ENCODE measurements around the gene TMEM44. TPM values are rescaled to one million over a fixed set of nuclear protein-coding genes. Genes with fewer than 3 reads are reported as not detected.

The TMEM44 gene
- total and polyA plus RNA-seq, 2 of the 4 experiments (the other 2 are of a cell fraction): 9.7 to 24.2 TPM

DNA sequence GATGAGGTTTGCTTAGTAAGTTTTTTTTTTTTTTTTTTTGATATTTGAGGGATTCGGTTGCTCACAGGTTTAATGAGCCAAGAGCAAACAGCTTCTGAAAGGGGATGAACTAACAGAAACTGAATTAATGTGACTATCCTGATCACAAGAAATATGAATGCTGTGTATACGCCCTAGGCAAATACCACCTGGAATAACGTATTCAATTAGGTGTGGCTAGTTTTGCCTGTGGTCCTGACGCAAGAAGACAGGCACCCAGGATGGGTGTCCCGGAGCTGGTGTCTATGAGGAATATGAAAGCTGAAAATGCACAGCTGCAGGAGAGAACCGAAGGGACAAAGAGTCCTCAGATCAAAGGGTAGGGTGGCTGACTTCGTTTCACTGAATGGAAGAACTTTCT lies 24.2 kb upstream of the TMEM44 start (continued):
- TF ChIP-seq RFX5 (IDR thresholded peaks at IDR 0.05; ENCODE audit: low read depth, low read length) (no peak), CHD1 (IDR thresholded peaks at IDR 0.05; ENCODE audit: low read depth, low read length) (no peak), POLR2A (IDR thresholded peaks at IDR 0.05; ENCODE audit: low read depth, low read length) (no peak), CEBPB (IDR thresholded peaks at IDR 0.05; ENCODE audit: low read depth, low read length) (no peak)

DNA sequence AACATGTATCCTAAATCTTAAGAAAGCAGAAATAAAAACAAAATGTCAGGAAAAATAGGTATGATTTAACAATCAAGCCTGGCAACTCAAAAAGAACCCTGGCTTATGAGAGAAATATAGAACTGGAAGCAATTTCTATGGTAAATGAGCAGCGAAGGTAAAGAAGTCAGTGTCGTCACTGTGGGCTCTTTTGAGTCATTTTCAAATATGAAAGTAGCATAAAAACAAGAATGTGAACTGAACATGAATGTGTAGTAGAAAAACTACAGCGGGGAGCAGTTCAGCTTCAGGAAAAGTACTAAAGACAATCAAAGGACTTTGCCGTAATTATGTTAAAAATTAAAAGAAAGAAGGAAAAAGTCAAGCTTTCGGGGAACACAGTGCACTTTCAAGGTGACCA lies 21.2 kb upstream of the TMEM44 start:
- H3K4me3 ChIP-seq (ENCODE audit: insufficient read depth, low read depth, low read length): no peak overlapping the region

More for the DNA sequence above, 21.2 kb upstream of the TMEM44 start:
- peaks cover 0 to 6% of the 10 kb centered on the region in 2 experiments; a peak in 2 of 4 replicates for H3K79me1 ChIP-seq (ENCODE audit: low read depth in 1 of 2, low read length in 2 of 2)
- CTCF ChIA-PET: no interaction called here
- H3K4me1 ChIP-seq (ENCODE audit: control insufficient read depth, insufficient read depth, low read length): no peaks in the 10 kb centered on the region
- POLR2A ChIA-PET (ENCODE audit: unreplicated experiment): no interaction called here
- no peak overlapping the region for H3K4me2 ChIP-seq (ENCODE audit: low read depth, low read length)
- peaks cover 35% of the 10 kb centered on the region for H3K36me3 ChIP-seq (ENCODE audit: control insufficient read depth, insufficient read depth, low read length)
- no peaks in the 10 kb centered on the region for H3K27me3 ChIP-seq (ENCODE audit: control insufficient read depth, insufficient read depth, low read length)
- no peak overlapping the region for H3K9ac ChIP-seq (ENCODE audit: low read depth, low read length)
- H3K9me3 ChIP-seq (ENCODE audit: control insufficient read depth, insufficient read depth, low read length): no peaks in the 10 kb centered on the region
- no peak overlapping the region for H4K8ac ChIP-seq (ENCODE audit: low read depth in 2 of 2, low read length in 2 of 2)
- no peak overlapping the region for H3K27ac ChIP-seq (ENCODE audit: insufficient read depth, low read length)
- no peak overlapping the region for H3K56ac ChIP-seq (ENCODE audit: extremely low read depth, insufficient read depth, low read length)
- no peak overlapping the region for H2AK9ac ChIP-seq (replicated peaks; ENCODE audit: low read depth, low read length, poor library complexity)
- H2BK5ac ChIP-seq (ENCODE audit: low read depth, low read length, poor library complexity, severe bottlenecking): no peak overlapping the region
- H2AFZ ChIP-seq (replicated peaks; ENCODE audit: low read length, poor library complexity): no peak overlapping the region
- H2BK20ac ChIP-seq (ENCODE audit: low read depth, low read length): no peak overlapping the region
- H4K91ac ChIP-seq (ENCODE audit: insufficient read depth, low read depth, low read length): no peak overlapping the region
- no peak overlapping the region for H3K14ac ChIP-seq (replicated peaks; ENCODE audit: low read depth, low read length)
- H4K20me1 ChIP-seq (ENCODE audit: insufficient read depth, low read length): no peaks in the 10 kb centered on the region
- no peak overlapping the region for H3K4ac ChIP-seq (ENCODE audit: low read depth, low read length)
- no peak overlapping the region for H2BK15ac ChIP-seq (ENCODE audit: low read depth, low read length)
- H3K23ac ChIP-seq (ENCODE audit: low read depth, low read length): no peak overlapping the region
- TF ChIP-seq RAD21 (IDR thresholded peaks at IDR 0.05; ENCODE audit: low read length) (no peak), MAFK (IDR thresholded peaks at IDR 0.05; ENCODE audit: low read depth, low read length) (no peak), CEBPB (IDR thresholded peaks at IDR 0.05; ENCODE audit: low read depth, low read length) (no peak)
- TF ChIP-seq, protein P1, sequence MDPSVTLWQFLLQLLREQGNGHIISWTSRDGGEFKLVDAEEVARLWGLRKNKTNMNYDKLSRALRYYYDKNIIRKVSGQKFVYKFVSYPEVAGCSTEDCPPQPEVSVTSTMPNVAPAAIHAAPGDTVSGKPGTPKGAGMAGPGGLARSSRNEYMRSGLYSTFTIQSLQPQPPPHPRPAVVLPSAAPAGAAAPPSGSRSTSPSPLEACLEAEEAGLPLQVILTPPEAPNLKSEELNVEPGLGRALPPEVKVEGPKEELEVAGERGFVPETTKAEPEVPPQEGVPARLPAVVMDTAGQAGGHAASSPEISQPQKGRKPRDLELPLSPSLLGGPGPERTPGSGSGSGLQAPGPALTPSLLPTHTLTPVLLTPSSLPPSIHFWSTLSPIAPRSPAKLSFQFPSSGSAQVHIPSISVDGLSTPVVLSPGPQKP (IDR thresholded peaks at IDR 0.05; ENCODE audit: borderline replicate concordance, low read depth, low read length): no peak
- TF ChIP-seq, protein P2, sequence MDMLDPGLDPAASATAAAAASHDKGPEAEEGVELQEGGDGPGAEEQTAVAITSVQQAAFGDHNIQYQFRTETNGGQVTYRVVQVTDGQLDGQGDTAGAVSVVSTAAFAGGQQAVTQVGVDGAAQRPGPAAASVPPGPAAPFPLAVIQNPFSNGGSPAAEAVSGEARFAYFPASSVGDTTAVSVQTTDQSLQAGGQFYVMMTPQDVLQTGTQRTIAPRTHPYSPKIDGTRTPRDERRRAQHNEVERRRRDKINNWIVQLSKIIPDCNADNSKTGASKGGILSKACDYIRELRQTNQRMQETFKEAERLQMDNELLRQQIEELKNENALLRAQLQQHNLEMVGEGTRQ (IDR thresholded peaks at IDR 0.05; ENCODE audit: low read depth, low read length): no peak
- TF ChIP-seq, protein P3, sequence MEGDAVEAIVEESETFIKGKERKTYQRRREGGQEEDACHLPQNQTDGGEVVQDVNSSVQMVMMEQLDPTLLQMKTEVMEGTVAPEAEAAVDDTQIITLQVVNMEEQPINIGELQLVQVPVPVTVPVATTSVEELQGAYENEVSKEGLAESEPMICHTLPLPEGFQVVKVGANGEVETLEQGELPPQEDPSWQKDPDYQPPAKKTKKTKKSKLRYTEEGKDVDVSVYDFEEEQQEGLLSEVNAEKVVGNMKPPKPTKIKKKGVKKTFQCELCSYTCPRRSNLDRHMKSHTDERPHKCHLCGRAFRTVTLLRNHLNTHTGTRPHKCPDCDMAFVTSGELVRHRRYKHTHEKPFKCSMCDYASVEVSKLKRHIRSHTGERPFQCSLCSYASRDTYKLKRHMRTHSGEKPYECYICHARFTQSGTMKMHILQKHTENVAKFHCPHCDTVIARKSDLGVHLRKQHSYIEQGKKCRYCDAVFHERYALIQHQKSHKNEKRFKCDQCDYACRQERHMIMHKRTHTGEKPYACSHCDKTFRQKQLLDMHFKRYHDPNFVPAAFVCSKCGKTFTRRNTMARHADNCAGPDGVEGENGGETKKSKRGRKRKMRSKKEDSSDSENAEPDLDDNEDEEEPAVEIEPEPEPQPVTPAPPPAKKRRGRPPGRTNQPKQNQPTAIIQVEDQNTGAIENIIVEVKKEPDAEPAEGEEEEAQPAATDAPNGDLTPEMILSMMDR (conservative IDR thresholded peaks at IDR 0.05; ENCODE audit: low read depth, low read length): no peak
- H4K5ac ChIP-seq (ENCODE audit: low read depth, low read length): no peak overlapping the region
- intact Hi-C loops (cut with micrococcal nuclease) (no loop called here), dilution Hi-C loops (cut with HindIII; ENCODE audit: low sequenced_read_pairs, unreplicated experiment) (no loop called here), in situ Hi-C loops (cut with MboI; ENCODE audit: low sequenced_read_pairs) (no loop called here)
- no peak for DNase-seq
- WGBS, 2 experiments (ENCODE audit: extremely low coverage in 2 of 2, insufficient read length in 1 of 2): 100% methylated on average over 1 of the region's 5 CpGs; no CpG with 5 or more reads in 1 of the 2 experiments
- no peak overlapping the region for H2AK5ac ChIP-seq (ENCODE audit: low read depth, low read length)
- H2BK120ac ChIP-seq (ENCODE audit: low read depth, low read length): no peak overlapping the region
- no peaks in the 10 kb centered on the region for H3K9me1 ChIP-seq (ENCODE audit: insufficient read depth, low read length)
- BruUV-seq (replicated peaks): no TSS peak
- no peak overlapping the region for H3K18ac ChIP-seq (ENCODE audit: low read depth, low read length)
- no peak for ATAC-seq (ENCODE audit: low read depth)
